ENCODE measurements around the gene WFIKKN1. TPM values are rescaled to one million over a fixed set of nuclear protein-coding genes. Genes with fewer than 3 reads are reported as not detected.
A peak's percentile ranks its signal among the peaks of the same experiment; 100 is the strongest.

The WFIKKN1 gene
- total and polyA plus RNA-seq, 2 of the 13 experiments (the other 11 are each of a cell fraction or from before 2014, with no cell fraction given), result 1.7 to 4.9 TPM

DNA sequence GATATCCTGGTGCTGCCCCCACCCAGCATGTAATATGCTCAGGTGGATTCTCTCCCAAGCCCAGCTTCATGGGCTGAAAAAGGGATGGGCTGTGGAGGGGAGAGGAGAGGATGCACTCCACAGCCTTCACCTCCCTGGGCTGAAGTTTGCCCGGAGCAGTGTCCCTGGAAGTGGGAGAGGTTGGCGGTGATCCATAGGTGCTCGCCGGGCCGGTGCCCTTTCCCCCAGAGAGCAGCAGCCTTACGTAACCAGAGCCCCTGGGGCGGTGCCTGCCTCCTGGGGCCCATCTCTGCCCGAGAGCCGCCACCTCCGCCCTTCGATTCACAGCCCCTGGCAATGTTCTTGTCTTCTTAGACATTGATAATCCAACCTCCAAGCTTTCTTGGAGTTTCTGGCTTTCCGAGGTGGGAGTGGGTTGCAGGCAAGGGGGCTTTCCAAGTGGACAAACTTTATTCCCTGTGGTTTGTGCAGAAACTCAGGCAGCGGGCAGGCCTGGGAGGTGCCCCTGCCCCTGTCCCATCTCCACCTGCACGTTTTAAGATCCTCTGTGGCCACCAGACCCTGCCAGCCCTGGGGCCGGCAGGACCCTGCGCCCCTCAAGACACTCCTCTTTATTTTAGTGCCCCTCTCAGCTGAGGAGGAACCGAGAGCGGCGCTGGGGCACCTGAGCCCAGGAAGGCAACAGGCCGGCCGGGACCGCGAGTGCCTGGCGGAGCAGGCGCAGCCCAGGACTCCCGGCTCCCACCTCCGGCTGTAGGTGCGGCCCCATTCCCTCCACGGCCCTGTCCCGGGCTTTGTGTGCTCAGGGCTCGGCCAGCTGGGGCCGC, 15.3 kb downstream of the WFIKKN1 start (continued):
- no peak for TF ChIP-seq TAF15 (IDR thresholded peaks at IDR 0.05; ENCODE audit: low read depth, low read length, poor library complexity, severe bottlenecking)
- no peak for TF ChIP-seq RFXANK (CRISPR knock-in tag; IDR thresholded peaks at IDR 0.05)
- TF ChIP-seq, protein P1, sequence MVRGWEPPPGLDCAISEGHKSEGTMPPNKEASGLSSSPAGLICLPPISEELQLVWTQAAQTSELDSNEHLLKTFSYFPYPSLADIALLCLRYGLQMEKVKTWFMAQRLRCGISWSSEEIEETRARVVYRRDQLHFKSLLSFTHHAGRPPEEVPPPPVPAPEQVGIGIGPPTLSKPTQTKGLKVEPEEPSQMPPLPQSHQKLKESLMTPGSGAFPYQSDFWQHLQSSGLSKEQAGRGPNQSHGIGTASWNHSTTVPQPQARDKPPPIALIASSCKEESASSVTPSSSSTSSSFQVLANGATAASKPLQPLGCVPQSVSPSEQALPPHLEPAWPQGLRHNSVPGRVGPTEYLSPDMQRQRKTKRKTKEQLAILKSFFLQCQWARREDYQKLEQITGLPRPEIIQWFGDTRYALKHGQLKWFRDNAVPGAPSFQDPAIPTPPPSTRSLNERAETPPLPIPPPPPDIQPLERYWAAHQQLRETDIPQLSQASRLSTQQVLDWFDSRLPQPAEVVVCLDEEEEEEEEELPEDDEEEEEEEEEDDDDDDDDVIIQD (CRISPR knock-in tag; IDR thresholded peaks at IDR 0.05; ENCODE audit: low read depth), result no peak
- no peak for TF ChIP-seq MYC (CRISPR knock-in tag; IDR thresholded peaks at IDR 0.05; ENCODE audit: borderline replicate concordance)
- TF ChIP-seq, protein P2, sequence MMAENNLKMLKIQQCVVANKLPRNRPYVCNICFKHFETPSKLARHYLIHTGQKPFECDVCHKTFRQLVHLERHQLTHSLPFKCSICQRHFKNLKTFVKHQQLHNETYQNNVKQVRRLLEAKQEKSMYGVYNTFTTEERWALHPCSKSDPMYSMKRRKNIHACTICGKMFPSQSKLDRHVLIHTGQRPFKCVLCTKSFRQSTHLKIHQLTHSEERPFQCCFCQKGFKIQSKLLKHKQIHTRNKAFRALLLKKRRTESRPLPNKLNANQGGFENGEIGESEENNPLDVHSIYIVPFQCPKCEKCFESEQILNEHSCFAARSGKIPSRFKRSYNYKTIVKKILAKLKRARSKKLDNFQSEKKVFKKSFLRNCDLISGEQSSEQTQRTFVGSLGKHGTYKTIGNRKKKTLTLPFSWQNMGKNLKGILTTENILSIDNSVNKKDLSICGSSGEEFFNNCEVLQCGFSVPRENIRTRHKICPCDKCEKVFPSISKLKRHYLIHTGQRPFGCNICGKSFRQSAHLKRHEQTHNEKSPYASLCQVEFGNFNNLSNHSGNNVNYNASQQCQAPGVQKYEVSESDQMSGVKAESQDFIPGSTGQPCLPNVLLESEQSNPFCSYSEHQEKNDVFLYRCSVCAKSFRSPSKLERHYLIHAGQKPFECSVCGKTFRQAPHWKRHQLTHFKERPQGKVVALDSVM (CRISPR knock-in tag; IDR thresholded peaks at IDR 0.05), result no peak
- TF ChIP-seq FOSL1 (CRISPR knock-in tag; IDR thresholded peaks at IDR 0.05; ENCODE audit: borderline replicate concordance), result no peak
- no peak for TF ChIP-seq SIX4 (CRISPR knock-in tag; IDR thresholded peaks at IDR 0.05)
- no peak for TF ChIP-seq ZNF883 (CRISPR knock-in tag; IDR thresholded peaks at IDR 0.05; ENCODE audit: not compliant biosample characterization)
- TF ChIP-seq MAF1 (CRISPR knock-in tag; IDR thresholded peaks at IDR 0.05; ENCODE audit: borderline replicate concordance), result no peak
- no peak for TF ChIP-seq ARID2 (CRISPR knock-in tag; IDR thresholded peaks at IDR 0.05; ENCODE audit: borderline replicate concordance)
- TF ChIP-seq RBM22 (optimal IDR thresholded peaks at IDR 0.05; ENCODE audit: low read length), result peak; percentile 87
- no peak for TF ChIP-seq FOXA1 (IDR thresholded peaks at IDR 0.05)
- no peak for TF ChIP-seq FOXA1 (CRISPR knock-in tag; IDR thresholded peaks at IDR 0.05)
- TF ChIP-seq, protein P3, sequence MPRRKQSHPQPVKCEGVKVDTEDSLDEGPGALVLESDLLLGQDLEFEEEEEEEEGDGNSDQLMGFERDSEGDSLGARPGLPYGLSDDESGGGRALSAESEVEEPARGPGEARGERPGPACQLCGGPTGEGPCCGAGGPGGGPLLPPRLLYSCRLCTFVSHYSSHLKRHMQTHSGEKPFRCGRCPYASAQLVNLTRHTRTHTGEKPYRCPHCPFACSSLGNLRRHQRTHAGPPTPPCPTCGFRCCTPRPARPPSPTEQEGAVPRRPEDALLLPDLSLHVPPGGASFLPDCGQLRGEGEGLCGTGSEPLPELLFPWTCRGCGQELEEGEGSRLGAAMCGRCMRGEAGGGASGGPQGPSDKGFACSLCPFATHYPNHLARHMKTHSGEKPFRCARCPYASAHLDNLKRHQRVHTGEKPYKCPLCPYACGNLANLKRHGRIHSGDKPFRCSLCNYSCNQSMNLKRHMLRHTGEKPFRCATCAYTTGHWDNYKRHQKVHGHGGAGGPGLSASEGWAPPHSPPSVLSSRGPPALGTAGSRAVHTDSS (CRISPR knock-in tag; conservative IDR thresholded peaks at IDR 0.05), result no peak
- TF ChIP-seq U2AF1 (optimal IDR thresholded peaks at IDR 0.05; ENCODE audit: low read depth, low read length), result no peak
- TF ChIP-seq, protein P4, sequence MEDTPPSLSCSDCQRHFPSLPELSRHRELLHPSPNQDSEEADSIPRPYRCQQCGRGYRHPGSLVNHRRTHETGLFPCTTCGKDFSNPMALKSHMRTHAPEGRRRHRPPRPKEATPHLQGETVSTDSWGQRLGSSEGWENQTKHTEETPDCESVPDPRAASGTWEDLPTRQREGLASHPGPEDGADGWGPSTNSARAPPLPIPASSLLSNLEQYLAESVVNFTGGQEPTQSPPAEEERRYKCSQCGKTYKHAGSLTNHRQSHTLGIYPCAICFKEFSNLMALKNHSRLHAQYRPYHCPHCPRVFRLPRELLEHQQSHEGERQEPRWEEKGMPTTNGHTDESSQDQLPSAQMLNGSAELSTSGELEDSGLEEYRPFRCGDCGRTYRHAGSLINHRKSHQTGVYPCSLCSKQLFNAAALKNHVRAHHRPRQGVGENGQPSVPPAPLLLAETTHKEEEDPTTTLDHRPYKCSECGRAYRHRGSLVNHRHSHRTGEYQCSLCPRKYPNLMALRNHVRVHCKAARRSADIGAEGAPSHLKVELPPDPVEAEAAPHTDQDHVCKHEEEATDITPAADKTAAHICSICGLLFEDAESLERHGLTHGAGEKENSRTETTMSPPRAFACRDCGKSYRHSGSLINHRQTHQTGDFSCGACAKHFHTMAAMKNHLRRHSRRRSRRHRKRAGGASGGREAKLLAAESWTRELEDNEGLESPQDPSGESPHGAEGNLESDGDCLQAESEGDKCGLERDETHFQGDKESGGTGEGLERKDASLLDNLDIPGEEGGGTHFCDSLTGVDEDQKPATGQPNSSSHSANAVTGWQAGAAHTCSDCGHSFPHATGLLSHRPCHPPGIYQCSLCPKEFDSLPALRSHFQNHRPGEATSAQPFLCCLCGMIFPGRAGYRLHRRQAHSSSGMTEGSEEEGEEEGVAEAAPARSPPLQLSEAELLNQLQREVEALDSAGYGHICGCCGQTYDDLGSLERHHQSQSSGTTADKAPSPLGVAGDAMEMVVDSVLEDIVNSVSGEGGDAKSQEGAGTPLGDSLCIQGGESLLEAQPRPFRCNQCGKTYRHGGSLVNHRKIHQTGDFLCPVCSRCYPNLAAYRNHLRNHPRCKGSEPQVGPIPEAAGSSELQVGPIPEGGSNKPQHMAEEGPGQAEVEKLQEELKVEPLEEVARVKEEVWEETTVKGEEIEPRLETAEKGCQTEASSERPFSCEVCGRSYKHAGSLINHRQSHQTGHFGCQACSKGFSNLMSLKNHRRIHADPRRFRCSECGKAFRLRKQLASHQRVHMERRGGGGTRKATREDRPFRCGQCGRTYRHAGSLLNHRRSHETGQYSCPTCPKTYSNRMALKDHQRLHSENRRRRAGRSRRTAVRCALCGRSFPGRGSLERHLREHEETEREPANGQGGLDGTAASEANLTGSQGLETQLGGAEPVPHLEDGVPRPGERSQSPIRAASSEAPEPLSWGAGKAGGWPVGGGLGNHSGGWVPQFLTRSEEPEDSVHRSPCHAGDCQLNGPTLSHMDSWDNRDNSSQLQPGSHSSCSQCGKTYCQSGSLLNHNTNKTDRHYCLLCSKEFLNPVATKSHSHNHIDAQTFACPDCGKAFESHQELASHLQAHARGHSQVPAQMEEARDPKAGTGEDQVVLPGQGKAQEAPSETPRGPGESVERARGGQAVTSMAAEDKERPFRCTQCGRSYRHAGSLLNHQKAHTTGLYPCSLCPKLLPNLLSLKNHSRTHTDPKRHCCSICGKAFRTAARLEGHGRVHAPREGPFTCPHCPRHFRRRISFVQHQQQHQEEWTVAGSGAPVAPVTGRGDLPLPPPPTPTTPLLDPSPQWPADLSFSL (CRISPR knock-in tag; IDR thresholded peaks at IDR 0.05), result no peak
